ENCODE data around the gene MTRF1.

DNA sequence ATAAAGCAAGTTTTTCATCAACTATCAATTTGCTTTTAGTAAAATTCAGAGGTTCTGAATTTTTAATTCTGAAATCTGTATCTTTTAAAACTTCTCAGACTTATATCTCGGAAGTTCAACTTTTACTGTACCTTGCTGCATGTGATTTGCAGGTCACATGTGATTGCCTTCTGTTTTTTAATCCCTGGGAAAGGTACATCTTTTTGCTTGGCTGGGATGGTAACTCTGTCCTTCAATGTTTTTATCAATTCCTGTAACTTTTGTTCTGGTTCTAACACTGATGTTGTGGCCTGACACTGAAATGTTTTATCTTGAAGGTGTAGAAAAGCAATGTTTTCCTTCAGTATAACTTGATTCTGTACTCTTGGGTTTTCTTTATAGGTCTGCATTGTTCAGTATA, 31.5 kb upstream of the MTRF1 start:
- TF ChIP-seq GATA3 (IDR thresholded peaks at IDR 0.05; ENCODE audit: low read depth, low read length) (no peak), GATA2 (IDR thresholded peaks at IDR 0.05; ENCODE audit: low read depth, low read length) (no peak)
